ENCODE results near the gene LRRC4B. TPM values are rescaled to one million over a fixed set of nuclear protein-coding genes. Genes with fewer than 3 reads are reported as not detected.

Gene LRRC4B
- total RNA-seq, 1 donor from 2014 or later: not detected

GRCh38 chr19:50489461-50490011, 78.7 kb downstream of the LRRC4B start:
- no peak overlapping the region for H2AFZ ChIP-seq (ENCODE audit: low read depth, low read length)
- Mint-ChIP-seq H3K27ac (ENCODE audit: unreplicated experiment) (no peak overlapping the region), H3K9me3 (ENCODE audit: unreplicated experiment) (peaks cover 40% of the 10 kb centered on the region), H3K4me1 (ENCODE audit: low read depth, unreplicated experiment) (no peaks in the 10 kb centered on the region), H3K36me3 (ENCODE audit: low read depth, unreplicated experiment) (no peaks in the 10 kb centered on the region), H3K4me3 (ENCODE audit: unreplicated experiment) (no peak overlapping the region), H3K27me3 (ENCODE audit: low read depth, unreplicated experiment) (no peaks in the 10 kb centered on the region)
- H3K79me2 ChIP-seq (ENCODE audit: insufficient read depth, low read length): no peaks in the 10 kb centered on the region
- no peak overlapping the region for H3K9ac ChIP-seq (ENCODE audit: low read length)
- peaks cover 13% of the 10 kb centered on the region for H4K20me1 ChIP-seq (ENCODE audit: insufficient read depth, low read length)
- no peaks in the 10 kb centered on the region for H3K9me3 ChIP-seq (ENCODE audit: insufficient read depth, low read depth, low read length)
- no peak overlapping the region for H3K27ac ChIP-seq (ENCODE audit: low read depth, low read length)
- FAIRE-seq: no peak
- no peaks in the 10 kb centered on the region for H3K36me3 ChIP-seq (ENCODE audit: insufficient read depth, low read length)
- H3K4me3 ChIP-seq (ENCODE audit: insufficient read depth, low read depth, low read length): no peak overlapping the region
- H3K4me1 ChIP-seq (ENCODE audit: insufficient read depth, low read length): no peaks in the 10 kb centered on the region
- TF ChIP-seq EZH2 (IDR thresholded peaks at IDR 0.05; ENCODE audit: insufficient read depth, low read length): no peak
- TF ChIP-seq CTCF (IDR thresholded peaks at IDR 0.05; ENCODE audit: insufficient read depth, low read depth, low read length): no peak
- DNase-seq (ENCODE audit: low read depth): no peak
- no peak overlapping the region for H3K4me2 ChIP-seq (ENCODE audit: low read length)
- H3K27me3 ChIP-seq (ENCODE audit: insufficient read depth, low read length): peaks cover 9% of the 10 kb centered on the region

DNA sequence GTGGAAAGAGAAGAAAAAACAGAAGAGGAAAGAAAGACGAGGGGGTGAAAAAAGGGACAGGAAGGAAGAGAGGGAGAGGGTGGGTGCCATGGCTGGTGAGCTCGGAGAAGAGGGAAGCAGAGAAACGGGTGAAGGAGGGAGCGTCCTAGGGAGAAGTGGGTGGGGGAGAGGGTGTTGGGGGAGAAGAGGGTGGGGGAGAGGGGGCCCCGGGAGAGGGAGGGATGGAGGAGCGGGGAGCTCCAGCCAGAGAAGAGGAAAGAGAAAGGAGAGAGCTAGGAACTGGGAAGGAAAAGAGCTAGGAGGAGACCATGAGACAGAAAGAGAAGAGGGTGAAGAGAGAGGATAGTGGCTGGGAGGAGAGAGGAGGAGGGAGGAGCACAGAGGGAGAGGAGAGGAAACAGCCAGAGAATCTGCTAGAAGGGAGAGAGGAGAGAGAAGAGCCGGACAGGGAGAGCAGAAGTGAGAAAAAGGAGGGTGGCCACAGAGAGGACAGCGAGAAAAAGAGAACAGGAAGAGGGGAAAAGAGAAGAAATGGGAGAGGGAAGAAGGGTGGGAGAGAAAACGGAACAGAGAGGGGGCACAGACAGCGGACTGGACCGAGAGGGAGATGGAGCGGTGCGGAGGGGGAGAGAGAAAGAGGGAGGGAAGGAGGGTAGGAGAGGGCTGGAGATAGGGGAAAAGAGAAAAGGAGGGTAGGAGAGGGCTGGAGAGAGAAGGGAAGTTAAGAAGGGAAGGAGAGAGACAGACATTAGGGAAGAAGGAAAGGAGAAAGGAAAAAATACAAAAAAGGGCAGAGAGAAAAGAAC, 79.6 kb downstream of the LRRC4B start:
- no peaks in the 10 kb centered on the region for H3K36me3 Mint-ChIP-seq (ENCODE audit: low read depth, unreplicated experiment)
- no peaks in the 10 kb centered on the region for H3K4me1 ChIP-seq (ENCODE audit: insufficient read depth, low read length)
- no peaks in the 10 kb centered on the region for H3K4me1 Mint-ChIP-seq (ENCODE audit: low read depth, unreplicated experiment)
- no peaks in the 10 kb centered on the region for H3K27me3 Mint-ChIP-seq (ENCODE audit: low read depth, unreplicated experiment)
- H4K20me1 ChIP-seq (ENCODE audit: insufficient read depth, low read length): peaks cover 13% of the 10 kb centered on the region
- no peak overlapping the region for H3K4me2 ChIP-seq (ENCODE audit: low read length)
- TF ChIP-seq EZH2 (IDR thresholded peaks at IDR 0.05; ENCODE audit: insufficient read depth, low read length) (no peak), CTCF (IDR thresholded peaks at IDR 0.05; ENCODE audit: insufficient read depth, low read depth, low read length) (no peak)
- peaks cover 36% of the 10 kb centered on the region for H3K9me3 Mint-ChIP-seq (ENCODE audit: unreplicated experiment)
- H3K27ac ChIP-seq (ENCODE audit: low read depth, low read length): no peak overlapping the region
- no peak overlapping the region for H2AFZ ChIP-seq (ENCODE audit: low read depth, low read length)
- H3K4me3 Mint-ChIP-seq (ENCODE audit: unreplicated experiment): no peak overlapping the region
- H3K4me3 ChIP-seq (ENCODE audit: insufficient read depth, low read depth, low read length): no peak overlapping the region
- no peaks in the 10 kb centered on the region for H3K79me2 ChIP-seq (ENCODE audit: insufficient read depth, low read length)
- H3K36me3 ChIP-seq (ENCODE audit: insufficient read depth, low read length): no peaks in the 10 kb centered on the region
- no peak overlapping the region for H3K27ac Mint-ChIP-seq (ENCODE audit: unreplicated experiment)
- H3K27me3 ChIP-seq (ENCODE audit: insufficient read depth, low read length): peaks cover 9% of the 10 kb centered on the region
- FAIRE-seq (no peak), DNase-seq (ENCODE audit: low read depth) (no peak)
- no peaks in the 10 kb centered on the region for H3K9me3 ChIP-seq (ENCODE audit: insufficient read depth, low read depth, low read length)
- no peak overlapping the region for H3K9ac ChIP-seq (ENCODE audit: low read length)

Data from astrocyte (in vitro differentiated cells and primary cell).